K562 (cell line): ENCODE results near the gene RALGAPB. TPM values are rescaled to one million over a fixed set of nuclear protein-coding genes. Genes with fewer than 3 reads are reported as not detected.

ENCODE experiments used
- ATAC-seq: fragments of 200-7000 bp; cut with Tn5 transposase; 3 replicates; pipeline ENCODE4 v1.9.1; 2020; ENCODE audit warnings: moderate library complexity
- BruUV-seq: library from RNA; stranded (reverse); fragments of 400-500 nt; replicated peaks from 2 replicates; lab custom pipeline; 2021; lab: Mats Ljungman, UMichigan
- CTCF ChIA-PET: fragments of 300-600 bp; formaldehyde crosslinking; extraction: SDS; loops from one replicate; lab custom pipeline; 2021; ENCODE audit warnings: low intra/inter-chr PET ratio; lab: Yijun Ruan, JAX
- POLR2A ChIA-PET: fragments of 300-600, 350-650 bp; sonication (Branson Sonifier 250); formaldehyde crosslinking; extraction: SDS; loops from one replicate; lab custom pipeline; 2021; ENCODE audit warnings: antibody characterized with exemption, inconsistent platforms; lab: Yijun Ruan, JAX
- DNase-seq, 4 experiments: peaks; one replicate each; pipeline versions ENCODE4 v3.0.0 to v3.0.0-alpha.2; 2011 to 2018; ENCODE audit warnings: low spot score in 3 of 4, mixed read lengths in 3 of 4; ENCODE audit errors: extremely low read depth in 1 of 4
- FAIRE-seq: peaks from 2 replicates; lab custom pipeline; 2011; peaks lifted over from hg19 to GRCh38; lab: Jason Lieb, UNC
- H2AFZ ChIP-seq: 2 replicates; pipeline ENCODE4 v1.6.0; 2011; ENCODE audit warnings: low read depth, low read length, control low read depth, inconsistent platforms
- H3K27ac ChIP-seq: fragments of 200-600 bp; 3 replicates; pipeline ENCODE4 v1.8.0; 2011; ENCODE audit warnings: low read depth, mild to moderate bottlenecking, control low read depth, inconsistent platforms, low read length, moderate library complexity, mixed read lengths; ENCODE audit errors: extremely low read depth
- H3K27me3 ChIP-seq, 2 experiments: fragments of 300-600 bp in 1 of 2; 2 replicates in 1 of 2; 3 replicates in 1 of 2; pipeline versions ENCODE4 v1.6.0 to v1.8.0; 2011; ENCODE audit warnings: inconsistent platforms in 2 of 2, low read length in 2 of 2, mild to moderate bottlenecking in 1 of 2, mixed read lengths in 1 of 2, moderate library complexity in 1 of 2; ENCODE audit not compliant: control insufficient read depth in 2 of 2, insufficient read depth in 2 of 2
- H3K36me3 ChIP-seq: fragments of 300-600 bp; 3 replicates; pipeline ENCODE4 v1.8.0; 2011; ENCODE audit warnings: mild to moderate bottlenecking, low read length, inconsistent platforms; ENCODE audit not compliant: control insufficient read depth, insufficient read depth
- H3K4me1 ChIP-seq, 2 experiments: fragments of 200-600 bp in 1 of 2; replicated peaks in 1 of 2; 2 replicates in 1 of 2; 3 replicates in 1 of 2; pipeline versions ENCODE4 v1.5.1 to v1.8.0; 2011; ENCODE audit warnings: inconsistent platforms in 2 of 2, low read length in 2 of 2, mild to moderate bottlenecking in 1 of 2, mixed read lengths in 1 of 2, moderate library complexity in 1 of 2; ENCODE audit not compliant: control insufficient read depth in 2 of 2, insufficient read depth in 2 of 2
- H3K4me2 ChIP-seq: 2 replicates; pipeline ENCODE4 v1.6.1; 2011; ENCODE audit warnings: low read length, control low read depth, inconsistent platforms, mixed read lengths; ENCODE audit not compliant: insufficient read depth
- H3K4me3 ChIP-seq: fragments of 200-600 bp; sonication (generic), shearing (Covaris generic); 2 replicates; pipeline ENCODE4 v1.5.1; 2016; ENCODE audit warnings: control low read depth, inconsistent platforms
- H3K79me2 ChIP-seq: fragments of 200-600 bp; 3 replicates; pipeline ENCODE4 v1.8.0; 2011; ENCODE audit warnings: low read length, inconsistent platforms; ENCODE audit not compliant: control insufficient read depth, insufficient read depth
- H3K9ac ChIP-seq, 2 experiments: 2 replicates each; pipeline versions ENCODE4 v1.6.0 to v1.6.1; 2011; ENCODE audit warnings: low read depth in 2 of 2, low read length in 2 of 2, control low read depth in 1 of 2, inconsistent platforms in 1 of 2, mild to moderate bottlenecking in 1 of 2, mixed read lengths in 1 of 2; ENCODE audit not compliant: insufficient read depth in 1 of 2
- H3K9me1 ChIP-seq: one replicate; pipeline ENCODE4 v1.6.0; 2011; ENCODE audit warnings: inconsistent platforms, mild to moderate bottlenecking, low read length, moderate library complexity; ENCODE audit not compliant: control insufficient read depth, insufficient read depth
- H3K9me3 ChIP-seq: replicated peaks from 2 replicates; pipeline ENCODE4 v1.5.1; 2011; ENCODE audit warnings: low read depth, low read length, inconsistent platforms; ENCODE audit not compliant: control insufficient read depth, insufficient read depth
- H4K20me1 ChIP-seq: replicated peaks from 2 replicates; pipeline ENCODE4 v1.6.1; 2011; ENCODE audit warnings: low read length, inconsistent platforms, mixed read lengths; ENCODE audit not compliant: control insufficient read depth, insufficient read depth
- ARID2 ChIP-seq: fragments of 450-650 bp; IDR thresholded peaks from 2 replicates; pipeline ENCODE4 v1.6.1; 2017; ENCODE audit warnings: antibody characterized with exemption, mild to moderate bottlenecking
- NR0B1 ChIP-seq: fragments of 450-650 bp; IDR thresholded peaks from one replicate; pipeline ENCODE4 v1.6.1; 2018; ENCODE audit warnings: mild to moderate bottlenecking, moderate library complexity; ENCODE audit not compliant: partially characterized antibody
- POLR2B ChIP-seq: fragments of 450-650 bp; IDR thresholded peaks from 2 replicates; pipeline ENCODE4 v1.6.1; 2018; ENCODE audit warnings: low read depth; ENCODE audit not compliant: partially characterized antibody
- RB1 ChIP-seq: fragments of 450-650 bp; IDR thresholded peaks from 2 replicates; pipeline ENCODE4 v1.6.1; 2017; ENCODE audit warnings: low read depth, mild to moderate bottlenecking
- RCOR1 ChIP-seq, 2 experiments: IDR thresholded peaks; 2 replicates each; pipeline ENCODE4 v1.6.1; 2012; ENCODE audit warnings: low read depth in 2 of 2, low read length in 2 of 2, borderline replicate concordance in 1 of 2, improper control_type of control experiment in 1 of 2
- SNRNP70 ChIP-seq: fragments of 200-400 bp; formaldehyde crosslinking; optimal IDR thresholded peaks from 2 replicates; pipeline ENCODE3; 2017; ENCODE audit warnings: low read depth, low read length
- ZBTB34 ChIP-seq: fragments of 250-450 bp; sonication (Bioruptor Pico); IDR thresholded peaks from 2 replicates; pipeline ENCODE4 v1.8.0; 2021; ENCODE audit warnings: mild to moderate bottlenecking, moderate library complexity
- ZC3H4 ChIP-seq: sonication (generic); formaldehyde crosslinking; IDR thresholded peaks from 2 replicates; pipeline ENCODE4 v1.9.0; 2021; ENCODE audit warnings: missing genetic modification reagents, borderline replicate concordance
- ZNF318 ChIP-seq, 2 experiments: fragments of 450-650 bp; IDR thresholded peaks; 2 replicates each; pipeline ENCODE4 v1.6.1; 2016; ENCODE audit warnings: mild to moderate bottlenecking in 2 of 2, borderline replicate concordance in 1 of 2, low read depth in 1 of 2, moderate library complexity in 1 of 2
- ZNF644 ChIP-seq: fragments of 200-800 bp; sonication (Bioruptor generic); IDR thresholded peaks from 2 replicates; pipeline ENCODE4 v1.6.1; 2016; ENCODE audit warnings: low read depth, missing genetic modification characterization, missing compliant biosample characterization
- WGBS: fragments of 100-300 bp; shearing (Covaris generic); methylation state at CpG from one replicate; pipeline ENCODE4 v1.1.6; 2016; ENCODE audit warnings: low coverage, mixed read lengths; ENCODE audit not compliant: insufficient coverage; ENCODE audit errors: missing lambda C conversion rate; 5-methylcytosine and 5-hydroxymethylcytosine counted together
- in situ Hi-C: fragments of 300-500 bp; cut with MboI; formaldehyde crosslinking; loops from 4 replicates; pipeline ENCODE4 v1.15.0; 2018; ENCODE audit warnings: inconsistent platforms, mixed read lengths
- intact Hi-C: fragments of 100-400 bp; cut with micrococcal nuclease; formaldehyde crosslinking; loops from 2 replicates; pipeline ENCODE4 v1.14.2; 2022
- polyA plus RNA-seq, 8 experiments: library from polyadenylated mRNA; depleted of rRNA in 4 of 8; stranded (reverse) in 5 of 8; unstranded in 3 of 8; fragments of >200 nt; fragmentation: Nextera tagmentation in 2 of 8; fragmentation: Illumina TruSeq in 1 of 8; extraction: Ambion mirVana in 2 of 8; extraction: Trizol in 1 of 8; gene quantifications; 2 replicates each; pipeline versions ENCODE4 v1.2.1 to v1.2.3, GENCODE V29; 2011 to 2014; ENCODE audit warnings: inconsistent platforms in 1 of 8, missing spikeins in 1 of 8
- total RNA-seq, 7 experiments: library from RNA; depleted of rRNA in 6 of 7; stranded (reverse); fragments of >200 nt in 6 of 7; fragmentation: Illumina TruSeq in 2 of 7; extraction: Trizol in 2 of 7; gene quantifications; 2 replicates each; pipeline versions ENCODE4 v1.2.1 to v1.2.3, GENCODE V29; 2011 to 2021; ENCODE audit warnings: low replicate concordance in 1 of 7

The RALGAPB gene
- total and polyA plus RNA-seq, 9 of the 15 experiments (the other 6 are each of a cell fraction or from before 2014, with no cell fraction given), result 4.3 to 25.6 (median 13.6) TPM

- Histone ChIP-seq H3K27me3 (no peaks in the 10 kb centered on the region), H3K4me1 (peaks cover 20 to 31% of the 10 kb centered on the region in 2 experiments; a peak in 4 of 5 replicates), H3K4me2 (peak overlapping the region; percentile 97), H3K4me3 (peak overlapping the region; percentile 95), H3K9ac (peak overlapping the region; percentile 98 to 99), H4K20me1 (peaks cover 55% of the 10 kb centered on the region), H3K9me1 (peaks cover 15% of the 10 kb centered on the region), H3K79me2 (peaks cover 67% of the 10 kb centered on the region), H2AFZ (no peak overlapping the region), H3K9me3 (no peaks in the 10 kb centered on the region), H3K27ac (peak overlapping the region; percentile 94), H3K36me3 (peaks cover 65% of the 10 kb centered on the region)
- BruUV-seq, result no TSS peak
- POLR2A ChIA-PET, result interaction anchor here (0.5 to 5.6 kb wide), 12 partner anchors 8 to 878 kb away, joined by 3 to 130 read pairs (median 4); partner anchors contain the start of gene RALGAPB
- intact Hi-C loops, result no loop called here
- CTCF ChIA-PET, result interaction anchor here (1.4 kb wide), 1 partner anchor 39 kb away, joined by 3 read pairs; no protein-coding TSS in a partner anchor
- 0 out of 3 replicates have a peak, but pooled peaks have one; percentile 7 for ATAC-seq
- in situ Hi-C loops, result no loop called here
- no peak for FAIRE-seq
- WGBS, result 36% methylated on average over 9 of the region's 9 CpGs
- no peak for DNase-seq
- TF ChIP-seq RB1 (no peak), NR0B1 (no peak), RCOR1 (IDR thresholded peaks at IDR 0.05; ENCODE audit: borderline replicate concordance in 1 of 2, low read depth in 2 of 2, low read length in 2 of 2) (no peak), POLR2B (no peak), ARID2 (no peak), ZNF318 (IDR thresholded peaks at IDR 0.05; ENCODE audit: borderline replicate concordance in 1 of 2, low read depth in 1 of 2) (no peak), ZNF644 (tag) (no peak), ZBTB34 (CRISPR knock-in tag) (no peak), SNRNP70 (peak; percentile 46), ZC3H4 (CRISPR knock-in tag) (0 out of 2 replicates have a peak, but pooled peaks have one; percentile 49)
Observed at GRCh38 chr20:38433304-38433972, 39.2 kb upstream of the RALGAPB start.
